T-helper 1 cell treated with Interleukin-12 subunit alpha and Interleukin-12 subunit beta and Interleukin-4 antibody, amounts not matched to agents 30 ng/mL and 1 ng/mL, for 36 hours (primary cell): Measurements from ENCODE around the gene C20orf96. TPM values are rescaled to one million over a fixed set of nuclear protein-coding genes. Genes with fewer than 3 reads are reported as not detected.
"Not testable (repeated sequence)": the region's sequence is repeated elsewhere in the genome, so short reads cannot be mapped to it uniquely, and the experiment has no call there.

ENCODE experiments used
- intact Hi-C: fragments of 100-400 bp; cut with micrococcal nuclease; formaldehyde crosslinking; loops from one replicate; pipeline ENCODE4 v1.15.1; 2024
- total RNA-seq: library from RNA; stranded (reverse); gene quantifications from 2 replicates; pipeline ENCODE4 v1.2.3, GENCODE V29; 2022

Gene C20orf96
- total RNA-seq, 1 donor from 2014 or later: 4.7 TPM

DNA sequence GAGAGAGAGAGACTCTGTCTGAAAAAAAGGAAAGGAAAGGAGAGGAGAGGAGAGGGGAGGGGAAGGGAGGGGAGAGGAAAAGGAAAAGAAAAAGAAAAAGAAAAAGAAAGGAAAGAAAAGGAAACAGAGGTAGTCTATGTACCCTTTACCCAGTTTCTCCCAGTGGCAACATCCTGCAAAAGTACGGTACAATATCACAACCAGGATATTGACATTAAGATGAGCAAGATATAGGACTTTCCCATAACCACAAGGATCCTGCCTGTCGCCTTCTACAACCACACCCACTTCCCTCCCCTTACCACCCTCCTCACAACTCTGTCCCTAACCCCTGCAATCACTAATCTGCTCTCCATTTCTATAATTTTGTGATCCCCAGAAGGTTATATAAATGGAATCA, 4.0 kb downstream of the C20orf96 start:
- intact Hi-C loops: no loop called here

DNA sequence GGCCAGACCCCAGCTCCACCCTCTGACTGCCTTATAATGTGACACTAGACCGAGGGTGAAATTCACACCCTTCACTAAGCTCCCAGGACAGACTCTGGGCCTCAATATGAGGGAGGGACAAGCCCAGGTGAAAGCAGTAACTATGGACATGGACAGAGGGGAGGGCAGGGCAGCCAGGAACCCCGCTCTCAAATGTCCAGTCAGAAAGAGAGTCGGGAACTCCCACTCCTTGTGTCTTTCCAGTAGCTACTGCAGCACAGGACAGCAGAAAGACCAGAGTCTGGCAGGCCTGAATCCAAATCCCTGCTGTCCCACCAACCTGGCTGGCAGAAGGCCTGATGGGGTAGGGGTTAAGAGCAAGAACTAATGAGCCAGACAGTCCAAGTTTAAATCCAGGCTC, 6.4 kb downstream of the C20orf96 start:
- intact Hi-C loops: no loop called here

GRCh38 chr20:278607-279571, 11.7 kb downstream of the C20orf96 start:
- intact Hi-C loops: no loop called here

GRCh38 chr20:278181-278580, 12.4 kb downstream of the C20orf96 start:
- intact Hi-C loops: no loop called here

- intact Hi-C loops: no loop called here
These were observed 13.1 kb downstream of the C20orf96 start for GRCh38 chr20:277496-277781.

- intact Hi-C loops: no loop called here
These were observed 13.7 kb downstream of the C20orf96 start for GRCh38 chr20:276620-277495.

GRCh38 chr20:275791-276190, 14.8 kb downstream of the C20orf96 start:
- intact Hi-C loops: no loop called here

- intact Hi-C loops: no loop called here
These were observed 16.7 kb downstream of the C20orf96 start for GRCh38 chr20:273884-274283.

DNA sequence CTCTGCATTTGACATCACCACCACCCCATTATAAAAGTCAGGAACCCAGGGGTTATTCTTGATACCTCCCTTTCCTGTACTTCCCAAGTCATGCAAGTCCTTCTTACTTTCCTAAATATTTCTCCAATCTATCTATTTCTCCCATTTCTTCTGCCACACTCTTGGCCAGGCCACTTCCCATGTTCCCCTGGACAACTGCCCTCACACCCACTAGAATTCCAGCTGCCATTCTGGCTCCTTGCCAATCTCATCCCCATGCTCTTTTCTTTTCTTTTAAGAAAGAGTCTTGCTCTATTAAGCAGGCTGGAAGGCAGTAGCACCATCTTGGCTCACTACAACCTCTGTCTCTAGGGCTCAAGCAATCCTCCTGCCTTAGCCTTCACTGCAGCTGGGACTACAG, 17.8 kb downstream of the C20orf96 start:
- intact Hi-C loops: no loop called here

- intact Hi-C loops: no loop called here
These were observed 19.0 kb downstream of the C20orf96 start for GRCh38 chr20:271528-271927.

DNA sequence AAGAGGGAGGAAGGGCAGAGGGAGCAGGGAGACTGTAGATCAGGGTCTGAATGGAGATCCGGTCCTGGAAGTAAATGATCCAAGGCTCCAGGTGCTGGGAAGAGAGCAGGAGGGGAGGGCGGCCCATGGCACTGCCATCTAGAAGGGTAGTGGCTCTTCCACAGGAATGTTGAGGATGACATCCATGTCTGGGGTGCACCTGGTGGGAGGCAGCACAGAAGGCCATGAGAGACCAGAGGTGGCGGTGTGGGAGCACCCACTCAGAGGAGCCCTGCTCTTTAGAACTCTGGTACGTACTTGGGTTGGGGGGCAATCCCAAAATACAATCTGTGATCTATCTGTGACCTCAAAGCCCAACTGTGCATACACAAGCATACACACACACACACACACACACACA, 19.5 kb downstream of the C20orf96 start:
- intact Hi-C loops: no loop called here

GRCh38 chr20:270517-270916, 20.0 kb downstream of the C20orf96 start:
- intact Hi-C loops: no loop called here

GRCh38 chr20:266596-267562, 23.7 kb downstream of the C20orf96 start:
- intact Hi-C loops: loop anchor here (1.0 kb wide), 4 partner anchors 23 to 63 kb away; partner anchors contain the start of gene C20orf96

- intact Hi-C loops: no loop called here
These were observed 26.8 kb downstream of the C20orf96 start for GRCh38 chr20:263701-264100.

DNA sequence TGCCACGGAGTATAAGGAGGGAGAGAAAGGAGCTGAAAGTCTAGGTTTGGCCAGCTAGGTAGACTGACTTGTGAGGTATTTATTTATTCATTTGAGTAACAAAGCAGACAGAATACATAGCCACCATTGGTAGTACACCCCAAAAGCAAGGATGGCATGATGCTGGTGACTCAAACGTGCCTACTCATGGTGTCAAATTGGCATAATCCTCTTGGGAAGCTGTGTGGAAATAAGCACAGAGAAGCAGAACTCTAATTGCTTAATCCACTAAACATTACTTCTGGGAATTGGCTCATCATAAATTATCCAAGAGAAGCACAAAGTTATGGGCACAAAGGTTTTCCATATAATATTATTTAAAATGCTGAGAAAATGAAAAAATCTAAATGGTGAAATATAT, 30.6 kb downstream of the C20orf96 start:
- intact Hi-C loops: loop anchor here (2.0 kb wide), 1 partner anchor 23 kb away; no protein-coding TSS in a partner anchor

DNA sequence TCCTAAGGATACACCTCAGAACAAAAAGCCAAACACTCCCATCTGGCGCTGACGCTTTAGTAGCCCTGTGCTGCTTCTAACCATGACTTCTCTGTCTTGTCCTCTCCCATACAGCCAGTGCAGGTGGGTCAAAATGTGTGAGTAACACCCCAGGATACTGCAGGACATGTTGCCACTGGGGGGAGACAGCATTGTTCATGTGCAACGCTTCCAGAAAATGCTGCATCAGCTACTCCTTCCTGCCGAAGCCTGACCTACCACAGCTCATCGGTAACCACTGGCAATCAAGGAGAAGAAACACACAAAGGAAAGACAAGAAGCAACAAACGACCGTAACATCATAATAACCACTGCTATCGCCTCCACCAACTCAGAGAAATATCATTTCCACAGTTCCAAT, 31.6 kb downstream of the C20orf96 start:
- intact Hi-C loops: loop anchor here (2.0 kb wide), 1 partner anchor 22 kb away; no protein-coding TSS in a partner anchor

DNA sequence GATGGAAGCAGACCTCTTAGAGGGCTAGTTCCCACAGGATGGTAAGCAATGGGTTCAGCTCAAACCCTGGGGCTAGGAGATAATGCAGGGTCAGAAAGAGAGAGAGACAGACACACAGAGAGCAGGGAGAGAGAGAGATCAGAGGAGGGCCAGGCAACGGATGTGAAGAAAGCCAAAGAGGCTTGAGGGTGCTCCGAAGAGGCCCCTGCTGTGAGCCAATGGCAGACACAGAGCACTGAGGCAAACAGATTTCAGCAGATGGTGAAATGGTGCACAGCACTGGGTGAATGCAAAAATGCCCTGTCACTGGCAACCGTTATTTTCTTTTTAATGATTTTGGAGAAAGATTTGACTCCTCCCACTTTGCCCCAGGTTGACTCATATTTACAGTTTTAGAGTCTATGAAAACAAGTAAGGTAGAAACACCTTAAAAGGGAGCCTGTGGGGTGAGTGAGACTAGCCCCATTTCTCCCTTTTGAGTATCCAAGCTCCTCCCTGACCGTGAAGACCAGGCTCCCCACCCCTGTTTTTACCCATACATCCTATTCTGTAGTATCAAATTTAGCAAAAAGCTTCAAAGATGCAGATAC, 32.2 kb downstream of the C20orf96 start:
- intact Hi-C loops: loop anchor here (2.0 kb wide), 1 partner anchor 22 kb away; no protein-coding TSS in a partner anchor

GRCh38 chr20:257419-257818, 33.1 kb downstream of the C20orf96 start, which contains the start of gene DEFB132:
Gene DEFB132, plus strand, starts transcription at chr20:257724. Its CDS starts 55 bp downstream, at chr20:257779.
- intact Hi-C loops: no loop called here

- intact Hi-C loops: not testable (repeated sequence)
These were observed 37.1 kb downstream of the C20orf96 start for GRCh38 chr20:253447-253846.

DNA sequence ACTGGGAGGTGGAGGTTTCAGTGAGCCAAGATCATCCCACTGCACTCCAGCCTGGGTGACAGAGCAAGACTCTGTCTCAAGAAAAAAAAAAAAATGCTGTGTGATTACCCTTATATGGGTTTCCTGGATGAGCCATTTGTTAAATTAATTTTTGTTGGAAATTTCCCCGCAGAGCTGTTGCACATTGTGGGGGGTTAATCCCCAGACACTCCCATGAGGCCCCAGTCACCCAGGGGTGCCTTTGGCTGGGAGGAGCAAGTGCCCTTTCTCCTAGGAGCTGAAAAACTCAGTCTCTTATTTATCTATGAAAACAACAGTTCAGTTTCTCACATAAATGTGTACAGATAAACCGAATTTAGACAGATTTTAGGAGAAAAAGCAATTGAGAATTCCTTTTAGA, 37.7 kb downstream of the C20orf96 start:
- intact Hi-C loops: no loop called here
